HG02588 (cell line): ENCODE data around the gene RAP1GAP.
"Not testable (repeated sequence)": the region's sequence is repeated elsewhere in the genome, so short reads cannot be mapped to it uniquely, and the experiment has no call there.

Experiments
- ATAC-seq: cut with Tn5 transposase; IDR thresholded peaks from one replicate; pipeline ENCODE4 v1.9.1; 2021; ENCODE audit warnings: mild to moderate bottlenecking, moderate library complexity; ENCODE audit not compliant: unreplicated experiment

The RAP1GAP gene

GRCh38 chr1:21680381-21680780 is 11.2 kb upstream of the RAP1GAP start:
- no peak for ATAC-seq

- ATAC-seq, result no peak
These were observed 8.0 kb upstream of the RAP1GAP start for GRCh38 chr1:21677168-21677567.

- ATAC-seq, result no peak
These were observed 5.8 kb upstream of the RAP1GAP start for GRCh38 chr1:21674957-21675356.

GRCh38 chr1:21673853-21674252 is 4.7 kb upstream of the RAP1GAP start:
- ATAC-seq, result not testable (repeated sequence)

GRCh38 chr1:21673277-21673780 is 4.2 kb upstream of the RAP1GAP start:
- ATAC-seq, result no peak

- ATAC-seq, result no peak
These were observed 3.5 kb upstream of the RAP1GAP start for GRCh38 chr1:21672478-21673276.

GRCh38 chr1:21671915-21672314 is 2.8 kb upstream of the RAP1GAP start:
- no peak for ATAC-seq

- no peak for ATAC-seq
These were observed 2.1 kb upstream of the RAP1GAP start for GRCh38 chr1:21670956-21671902.

GRCh38 chr1:21670059-21670881 is 1.1 kb upstream of the RAP1GAP start:
- ATAC-seq, result no peak

- ATAC-seq, result no peak
These were observed 253 bp downstream of the RAP1GAP start for GRCh38 chr1:21668951-21669257.

- ATAC-seq, result no peak
These were observed 766 bp downstream of the RAP1GAP start for GRCh38 chr1:21668232-21668950.

GRCh38 chr1:21667348-21668231 is 1.6 kb downstream of the RAP1GAP start:
- ATAC-seq, result no peak

- ATAC-seq, result no peak
These were observed 2.4 kb downstream of the RAP1GAP start for GRCh38 chr1:21666576-21667320.

- no peak for ATAC-seq
These were observed 3.2 kb downstream of the RAP1GAP start for GRCh38 chr1:21665711-21666575.

GRCh38 chr1:21664806-21665588 is 4.2 kb downstream of the RAP1GAP start:
- no peak for ATAC-seq

GRCh38 chr1:21663951-21664805 is 5.0 kb downstream of the RAP1GAP start:
- ATAC-seq, result no peak
